Heart right ventricle (tissue), 16 donors: ENCODE measurements around the gene NME3. TPM values are rescaled to one million over a fixed set of nuclear protein-coding genes. Genes with fewer than 3 reads are reported as not detected.
"Not testable (repeated sequence)": the region's sequence is repeated elsewhere in the genome, so short reads cannot be mapped to it uniquely, and the experiment has no call there.

Experiments
- ATAC-seq, 8 donors: fragments of 200-7000 bp; cut with Tn5 transposase; one replicate each; pipeline ENCODE4 v1.9.1; 2020; ENCODE audit warnings: mild to moderate bottlenecking in 8 of 8, moderate library complexity in 8 of 8, moderate number of reproducible peaks in 1 of 8
- DNase-seq, 2 donors: peaks; one replicate each; pipeline ENCODE4 v3.0.0-alpha.2; 2020
- H3K27ac ChIP-seq, 10 donors: fragments of 200-600 bp; sonication (generic) in 2 of 10; one replicate each; pipeline versions ENCODE4 v1.5.0 to v1.8.0; 2020 to 2022; ENCODE audit warnings: mild to moderate bottlenecking in 3 of 10
- H3K27me3 ChIP-seq, 7 donors: fragments of 200-600 bp; one replicate each; pipeline ENCODE4 v1.8.0; 2021 to 2022; ENCODE audit warnings: mild to moderate bottlenecking in 2 of 7
- H3K36me3 ChIP-seq, 9 donors: fragments of 200-600 bp; sonication (generic) in 1 of 9; one replicate each; pipeline versions ENCODE4 v1.5.0 to v1.8.0; 2020 to 2022; ENCODE audit warnings: mild to moderate bottlenecking in 2 of 9
- H3K4me1 ChIP-seq, 9 donors: fragments of 200-600 bp; sonication (generic) in 1 of 9; one replicate each; pipeline versions ENCODE4 v1.5.0 to v1.8.0; 2020 to 2022; ENCODE audit warnings: mild to moderate bottlenecking in 4 of 9
- H3K4me3 ChIP-seq, 10 donors: fragments of 200-600 bp; sonication (generic) in 2 of 10; one replicate each; pipeline versions ENCODE4 v1.5.0 to v1.8.0; 2020 to 2022; ENCODE audit warnings: mild to moderate bottlenecking in 7 of 10, moderate library complexity in 2 of 10
- H3K9me3 ChIP-seq, 11 donors: fragments of 200-600 bp in 10 of 11; sonication (generic) in 2 of 11; one replicate each; pipeline versions ENCODE4 v1.5.0 to v1.8.0; 2013 to 2022; ENCODE audit warnings: mild to moderate bottlenecking in 2 of 11, control low read depth in 1 of 11, moderate library complexity in 1 of 11
- WGBS, 2 donors: extraction: QIAGEN DNeasy Blood & Tissue Kit; methylation state at CpG; one replicate each; pipeline ENCODE4 v1.1.7; 2013; ENCODE audit warnings: inconsistent platforms in 1 of 2; 5-methylcytosine and 5-hydroxymethylcytosine counted together
- intact Hi-C, 10 donors: fragments of 100-400 bp; cut with DNase I; formaldehyde crosslinking; loops; one replicate each; pipeline versions ENCODE4 v1.11.1 to v1.14.2; 2022
- polyA plus RNA-seq, 2 donors: library from polyadenylated mRNA; stranded (reverse); fragments of 200-250 nt; gene quantifications; one replicate each; pipeline ENCODE4 v1.2.3, GENCODE V29; 2013
- total RNA-seq, 10 donors: library from RNA; stranded (reverse); fragmentation: NEBNext Ultra II Directional in 3 of 10; extraction: Animal tissue kit (Norgen Biotek cat#: 25700) in 3 of 10; gene quantifications; one replicate each; pipeline versions ENCODE4 v1.2.1 to v1.2.4, GENCODE V29; 2021 to 2023
- TF ChIP-seq, protein P1 (sequence below), 9 donors: fragments of 200-600 bp; sonication (generic) in 2 of 9; IDR thresholded peaks; one replicate each; pipeline versions ENCODE4 v1.5.0 to v1.8.0; 2021 to 2022; ENCODE audit warnings: antibody characterized with exemption in 9 of 9, mild to moderate bottlenecking in 5 of 9, moderate library complexity in 1 of 9
- donor health status: Arrhythmogenic right ventricular cardiomyopathy.
- donor health status: ischemic (EF 13 %, LVEDD 7.1; RV severe dilation, severe dysfunction).
- donor health status: healthy with polysubstance abuse.
- donor health status: DM: no; HTN: yes; CAD: no.
- donor health status: DM: no; HTN: no; CAD: no.
- donor health status: ischemic (EF 25% LVEDD 6.9; RV normal size, moderate dysfunction).
- donor health status: ischemic (EF 25% LVEDD 5.7; RV mildly dilated, moderate dysfunction).
- donor health status: healthy.
- donor health status: DM: yes; HTN: yes; CAD: no.
- donor health status: Ischemic cardiomyopathy.
- donor health status: ischemic (EF 35%, LVEDD 5.7; RV mildly dilated, moderate dysfunction).
- donor health status: nonischemic (EF 11% LVEDD 7.7; RV severe dilation, severe dysfunction).
- donor health status: DM: yes; HTN: yes; CAD: no.
- donor health status: PGD.
- donor health status: ischemic (EF 29% LVEDD 5.4; RV normal size, mild dysfunction).
- donor health status: nonischemic (EF 23%, LVEDD 6.1; RV moderate dilation, normal function).

Gene NME3
- total and polyA plus RNA-seq, 12 donors = 21.8 to 176 (median 31.6) TPM

- Histone ChIP-seq H3K36me3 (peaks cover 0 to 75% (median 18%) of the 10 kb centered on the region in 9 donors), H3K9me3 (peaks cover 0 to 4% (median 0%) of the 10 kb centered on the region in 11 donors), H3K27ac (no peak overlapping the region), H3K27me3 (no peaks in the 10 kb centered on the region), H3K4me3 (no peak overlapping the region), H3K4me1 (no peaks in the 10 kb centered on the region)
- intact Hi-C loops = no loop called here
- no peak for DNase-seq
- ATAC-seq = no peak
- 88 to 92% methylated on average over 10 of the region's 10 CpGs for WGBS, 2 donors
- TF ChIP-seq, protein P1, sequence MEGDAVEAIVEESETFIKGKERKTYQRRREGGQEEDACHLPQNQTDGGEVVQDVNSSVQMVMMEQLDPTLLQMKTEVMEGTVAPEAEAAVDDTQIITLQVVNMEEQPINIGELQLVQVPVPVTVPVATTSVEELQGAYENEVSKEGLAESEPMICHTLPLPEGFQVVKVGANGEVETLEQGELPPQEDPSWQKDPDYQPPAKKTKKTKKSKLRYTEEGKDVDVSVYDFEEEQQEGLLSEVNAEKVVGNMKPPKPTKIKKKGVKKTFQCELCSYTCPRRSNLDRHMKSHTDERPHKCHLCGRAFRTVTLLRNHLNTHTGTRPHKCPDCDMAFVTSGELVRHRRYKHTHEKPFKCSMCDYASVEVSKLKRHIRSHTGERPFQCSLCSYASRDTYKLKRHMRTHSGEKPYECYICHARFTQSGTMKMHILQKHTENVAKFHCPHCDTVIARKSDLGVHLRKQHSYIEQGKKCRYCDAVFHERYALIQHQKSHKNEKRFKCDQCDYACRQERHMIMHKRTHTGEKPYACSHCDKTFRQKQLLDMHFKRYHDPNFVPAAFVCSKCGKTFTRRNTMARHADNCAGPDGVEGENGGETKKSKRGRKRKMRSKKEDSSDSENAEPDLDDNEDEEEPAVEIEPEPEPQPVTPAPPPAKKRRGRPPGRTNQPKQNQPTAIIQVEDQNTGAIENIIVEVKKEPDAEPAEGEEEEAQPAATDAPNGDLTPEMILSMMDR (IDR thresholded peaks at IDR 0.05) = no peak
Observed at GRCh38 chr16:1807626-1808025, 36.3 kb upstream of the NME3 start.

GRCh38 chr16:1800701-1801100, 29.4 kb upstream of the NME3 start:
- no peaks in the 10 kb centered on the region for H3K4me1 ChIP-seq
- 84% methylated on average over 10 of the region's 10 CpGs for WGBS, 2 donors
- H3K4me3 ChIP-seq = no peak overlapping the region
- H3K36me3 ChIP-seq = peaks cover 0 to 15% (median 0%) of the 10 kb centered on the region in 9 donors
- DNase-seq = peak in 1 of 2 donors; percentile 2
- H3K27me3 ChIP-seq = no peaks in the 10 kb centered on the region
- intact Hi-C loops = no loop called here
- no peak for ATAC-seq
- TF ChIP-seq, protein P1 (IDR thresholded peaks at IDR 0.05) = no peak
- H3K27ac ChIP-seq = no peak overlapping the region
- H3K9me3 ChIP-seq = peaks cover 0 to 17% (median 0%) of the 10 kb centered on the region in 11 donors

- intact Hi-C loops = loop anchor here in 1 of 10 donors (10.0 kb wide), 1 partner anchor 64 kb away; no protein-coding TSS in a partner anchor
- WGBS, 2 donors = 83 to 87% methylated on average over 5 of the region's 5 CpGs
Observed at GRCh38 chr16:1799263-1799662, 27.9 kb upstream of the NME3 start.

GRCh38 chr16:1794908-1795666, 23.7 kb upstream of the NME3 start:
- Histone ChIP-seq H3K27ac (no peak overlapping the region), H3K4me3 (no peak overlapping the region), H3K27me3 (no peaks in the 10 kb centered on the region), H3K9me3 (peaks cover 0 to 17% (median 0%) of the 10 kb centered on the region in 11 donors), H3K36me3 (peaks cover 0 to 24% (median 0%) of the 10 kb centered on the region in 9 donors), H3K4me1 (no peaks in the 10 kb centered on the region)
- peak in 1 of 2 donors; percentile 2 for DNase-seq
- 82 to 85% methylated on average over 31 to 32 of the region's 32 CpGs for WGBS, 2 donors
- TF ChIP-seq, protein P1 (IDR thresholded peaks at IDR 0.05) = no peak
- intact Hi-C loops = loop anchor here in 1 of 10 donors (10.0 kb wide), 1 partner anchor 60 kb away; no protein-coding TSS in a partner anchor
- no peak for ATAC-seq

More at GRCh38 chr16:1799263-1799662, 27.9 kb upstream of the NME3 start:
- H3K4me3 ChIP-seq, H3K27me3 ChIP-seq, H3K27ac ChIP-seq, H3K4me1 ChIP-seq, H3K36me3 ChIP-seq, ATAC-seq, DNase-seq: not testable (repeated sequence)
- peaks cover 0 to 17% (median 0%) of the 10 kb centered on the region in 11 donors for H3K9me3 ChIP-seq
